Activated B cell treated with CpG ODN at 0.5 μM for 24 hours (primary cell): ENCODE data around the gene FOXP1. TPM values are rescaled to one million over a fixed set of nuclear protein-coding genes. Genes with fewer than 3 reads are reported as not detected.

Experiments
- ATAC-seq: fragments of 200-7000 bp; cut with Tn5 transposase; one replicate; pipeline ENCODE4 v1.10.0; 2021; ENCODE audit warnings: low read depth, mild to moderate bottlenecking, moderate library complexity
- CTCF ChIA-PET: fragments of 350-600 bp; sonication (Branson Sonifier 250); formaldehyde crosslinking; loops from one replicate; lab custom pipeline; 2021; ENCODE audit warnings: antibody characterized with exemption; lab: Charles Lee
- POLR2A ChIA-PET: fragments of 350-600 bp; sonication (Branson Sonifier 250); formaldehyde crosslinking; loops from one replicate; lab custom pipeline; 2021; ENCODE audit warnings: antibody characterized with exemption; lab: Charles Lee
- DNase-seq: peaks from one replicate; pipeline ENCODE4 v3.0.0; 2022
- H3K27ac Mint-ChIP-seq: one replicate; pipeline ENCODE4 v1.8.0; 2020; ENCODE audit warnings: mixed read lengths
- H3K27me3 Mint-ChIP-seq: one replicate; pipeline ENCODE4 v1.8.0; 2021; ENCODE audit warnings: mixed read lengths
- H3K36me3 Mint-ChIP-seq: one replicate; pipeline ENCODE4 v1.8.0; 2021; ENCODE audit warnings: low read depth, mixed read lengths
- H3K4me1 Mint-ChIP-seq: one replicate; pipeline ENCODE4 v1.8.0; 2021; ENCODE audit warnings: mixed read lengths
- H3K4me3 Mint-ChIP-seq: one replicate; pipeline ENCODE4 v1.8.0; 2020; ENCODE audit warnings: mild to moderate bottlenecking, mixed read lengths
- H3K9me3 Mint-ChIP-seq: one replicate; pipeline ENCODE4 v1.8.0; 2020; ENCODE audit warnings: mixed read lengths
- CTCF ChIP-seq: fragments of 200-600 bp; IDR thresholded peaks from one replicate; pipeline ENCODE4 v1.8.0; 2022; ENCODE audit warnings: antibody characterized with exemption, mild to moderate bottlenecking
- intact Hi-C: fragments of 100-400 bp; cut with micrococcal nuclease; formaldehyde crosslinking; loops from one replicate; pipeline ENCODE4 v1.15.1; 2024
- total RNA-seq: library from RNA; stranded (reverse); gene quantifications from 2 replicates; pipeline ENCODE4 v1.2.3, GENCODE V29; 2022

The FOXP1 gene
- total RNA-seq, 1 donor from 2014 or later = 563 TPM

GRCh38 chr3:71168880-71169411, 414.6 kb downstream of the FOXP1 start:
- peaks cover 70% of the 10 kb centered on the region for H3K36me3 Mint-ChIP-seq
- peaks cover 23% of the 10 kb centered on the region for H3K4me1 Mint-ChIP-seq
- no peak for TF ChIP-seq CTCF
- peak overlapping the region; percentile 62 for H3K27ac Mint-ChIP-seq
- DNase-seq (no peak), ATAC-seq (no peak)
- H3K27me3 Mint-ChIP-seq = no peaks in the 10 kb centered on the region
- intact Hi-C loops = no loop called here
- ChIA-PET POLR2A (no interaction called here), CTCF (no interaction called here)
- H3K4me3 Mint-ChIP-seq = no peak overlapping the region
- H3K9me3 Mint-ChIP-seq = no peaks in the 10 kb centered on the region

GRCh38 chr3:71168121-71168721, 415.3 kb downstream of the FOXP1 start:
- ChIA-PET CTCF (no interaction called here), POLR2A (no interaction called here)
- H3K4me1 Mint-ChIP-seq = peaks cover 17% of the 10 kb centered on the region

GRCh38 chr3:71166339-71167240, 416.9 kb downstream of the FOXP1 start:
- H3K4me1 Mint-ChIP-seq = peaks cover 29% of the 10 kb centered on the region
- no peaks in the 10 kb centered on the region for H3K27me3 Mint-ChIP-seq
- H3K9me3 Mint-ChIP-seq = no peaks in the 10 kb centered on the region
- intact Hi-C loops = no loop called here
- CTCF ChIA-PET = no interaction called here
- peaks cover 57% of the 10 kb centered on the region for H3K36me3 Mint-ChIP-seq
- DNase-seq (no peak), ATAC-seq (no peak)
- peak overlapping the region; percentile 47 for H3K27ac Mint-ChIP-seq
- POLR2A ChIA-PET = interaction anchor here (1.3 kb wide), 1 partner anchor 37 kb away, joined by 4 read pairs; no protein-coding TSS in a partner anchor
- TF ChIP-seq CTCF = no peak
- no peak overlapping the region for H3K4me3 Mint-ChIP-seq

More at GRCh38 chr3:71168121-71168721, 415.3 kb downstream of the FOXP1 start:
- Mint-ChIP-seq H3K4me3 (no peak overlapping the region), H3K9me3 (no peaks in the 10 kb centered on the region), H3K36me3 (peaks cover 67% of the 10 kb centered on the region), H3K27ac (peak overlapping the region; percentile 62), H3K27me3 (no peaks in the 10 kb centered on the region)
- ATAC-seq = no peak
- intact Hi-C loops = no loop called here
- no peak for DNase-seq
- TF ChIP-seq CTCF = no peak

GRCh38 chr3:71164881-71165280, 418.6 kb downstream of the FOXP1 start:
- CTCF ChIA-PET = no interaction called here
- no peaks in the 10 kb centered on the region for H3K27me3 Mint-ChIP-seq
- no peak overlapping the region for H3K27ac Mint-ChIP-seq
- no peak for TF ChIP-seq CTCF
- POLR2A ChIA-PET = interaction anchor here (0.6 kb wide), 1 partner anchor 11 kb away, joined by 8 read pairs; no protein-coding TSS in a partner anchor
- peaks cover 43% of the 10 kb centered on the region for H3K4me1 Mint-ChIP-seq
- no peaks in the 10 kb centered on the region for H3K9me3 Mint-ChIP-seq
- intact Hi-C loops = no loop called here
- no peak overlapping the region for H3K4me3 Mint-ChIP-seq
- DNase-seq (no peak), ATAC-seq (no peak)
- peaks cover 53% of the 10 kb centered on the region for H3K36me3 Mint-ChIP-seq
